Body of pancreas (tissue), 4 donors: ENCODE measurements around the gene ARID5B. TPM values are rescaled to one million over a fixed set of nuclear protein-coding genes. Genes with fewer than 3 reads are reported as not detected.

ENCODE experiments used
- ATAC-seq: fragments of 150-250 bp; one replicate; pipeline ENCODE4 v1.9.1; 2016
- DNase-seq, 4 donors: peaks; one replicate each; pipeline ENCODE4 v3.0.0-alpha.2; 2019
- H3K27ac ChIP-seq, 4 donors: fragments of 200-600 bp; sonication (generic); 1 replicate in 3 of 4; 2 replicates in 1 of 4; pipeline versions ENCODE4 v1.5.1 to v1.6.1; 2016 to 2019; ENCODE audit warnings: mild to moderate bottlenecking in 1 of 4, mixed read lengths in 1 of 4, moderate library complexity in 1 of 4
- H3K27me3 ChIP-seq, 2 donors: fragments of 200-600 bp; sonication (generic); one replicate each; pipeline ENCODE4 v1.6.0; 2016; ENCODE audit warnings: mild to moderate bottlenecking in 1 of 2
- H3K36me3 ChIP-seq, 2 donors: fragments of 200-600 bp; sonication (generic); replicated peaks in 1 of 2; 2 replicates each; pipeline ENCODE4 v1.5.1; 2016; ENCODE audit warnings: low read depth in 2 of 2; ENCODE audit not compliant: insufficient read depth in 1 of 2
- H3K4me1 ChIP-seq: fragments of 200-600 bp; sonication (generic); one replicate; pipeline ENCODE4 v1.6.0; 2016
- H3K4me3 ChIP-seq, 2 donors: fragments of 200-600 bp; sonication (generic); 1 replicate in 1 of 2; 2 replicates in 1 of 2; pipeline ENCODE4 v1.5.1; 2016 to 2019
- H3K9me3 ChIP-seq, 3 donors: fragments of 200-600 bp; sonication (generic); 1 replicate in 2 of 3; 2 replicates in 1 of 3; pipeline ENCODE4 v1.5.1; 2016
- CTCF ChIP-seq, 7 experiments: fragments of 450-650 bp in 4 of 7; fragments of 200-600 bp in 3 of 7; sonication (generic) in 3 of 7; IDR thresholded peaks; one replicate each; pipeline ENCODE4 v1.5.1; 2016 to 2019; ENCODE audit warnings: antibody characterized with exemption in 7 of 7
- POLR2A ChIP-seq, 3 donors: fragments of 450-650 bp; IDR thresholded peaks; one replicate each; pipeline ENCODE4 v1.6.1; 2016; ENCODE audit warnings: antibody characterized with exemption in 3 of 3, mild to moderate bottlenecking in 2 of 3
- WGBS, 2 donors: methylation state at CpG; one replicate each; pipeline ENCODE4 v1.1.5; 2017; 5-methylcytosine and 5-hydroxymethylcytosine counted together
- intact Hi-C: fragments of 100-400 bp; cut with DNase I; formaldehyde crosslinking; loops from one replicate; pipeline ENCODE4 v1.15.1; 2023
- total RNA-seq, 2 donors: library from RNA; depleted of rRNA; stranded (reverse); fragments of >200 nt; gene quantifications; one replicate each; pipeline ENCODE4 v1.1.0, GENCODE V29; 2016

The ARID5B gene
- total RNA-seq, 2 donors from 2014 or later, result 16.1 to 17.1 TPM

- Histone ChIP-seq H3K27ac (no peak overlapping the region), H3K4me3 (no peak overlapping the region), H3K36me3 (no peaks in the 10 kb centered on the region), H3K4me1 (no peaks in the 10 kb centered on the region), H3K27me3 (no peaks in the 10 kb centered on the region), H3K9me3 (no peaks in the 10 kb centered on the region)
- TF ChIP-seq CTCF (IDR thresholded peaks at IDR 0.05), result no peak
- TF ChIP-seq POLR2A (IDR thresholded peaks at IDR 0.05), result no peak
- WGBS, 2 donors, result 67 to 90% methylated on average over 3 of the region's 3 CpGs
- intact Hi-C loops, result no loop called here
- DNase-seq (no peak), ATAC-seq (no peak)
These were observed 86.0 kb downstream of the ARID5B start for GRCh38 chr10:61987537-61987936.

GRCh38 chr10:61987951-61988379, 86.5 kb downstream of the ARID5B start:
- WGBS, 2 donors, result 68 to 71% methylated on average over 2 of the region's 2 CpGs
- no peaks in the 10 kb centered on the region for H3K4me1 ChIP-seq
- peak overlapping the region in 1 of 4 donors; percentile 19 for H3K27ac ChIP-seq
- ATAC-seq (no peak), DNase-seq (no peak)
- TF ChIP-seq CTCF (IDR thresholded peaks at IDR 0.05) (no peak), POLR2A (IDR thresholded peaks at IDR 0.05) (no peak)
- no peaks in the 10 kb centered on the region for H3K36me3 ChIP-seq
- H3K27me3 ChIP-seq, result no peaks in the 10 kb centered on the region
- intact Hi-C loops, result no loop called here
- no peak overlapping the region for H3K4me3 ChIP-seq
- H3K9me3 ChIP-seq, result no peaks in the 10 kb centered on the region

- DNase-seq (no peak), ATAC-seq (no peak)
- Histone ChIP-seq H3K4me1 (no peaks in the 10 kb centered on the region), H3K27ac (no peak overlapping the region), H3K27me3 (no peaks in the 10 kb centered on the region), H3K36me3 (no peaks in the 10 kb centered on the region), H3K9me3 (no peaks in the 10 kb centered on the region), H3K4me3 (no peak overlapping the region)
- intact Hi-C loops, result no loop called here
- TF ChIP-seq CTCF (IDR thresholded peaks at IDR 0.05) (no peak), POLR2A (IDR thresholded peaks at IDR 0.05) (no peak)
- 88 to 92% methylated on average over 4 of the region's 4 CpGs for WGBS, 2 donors
These were observed 88.7 kb downstream of the ARID5B start for GRCh38 chr10:61989995-61990760.

GRCh38 chr10:61990761-61991135, 89.2 kb downstream of the ARID5B start:
- DNase-seq (no peak), ATAC-seq (no peak)
- WGBS, 2 donors, result 48 to 67% methylated on average over 1 of the region's 1 CpG
- H3K27me3 ChIP-seq, result no peaks in the 10 kb centered on the region
- H3K4me3 ChIP-seq, result no peak overlapping the region
- no peaks in the 10 kb centered on the region for H3K4me1 ChIP-seq
- H3K9me3 ChIP-seq, result no peaks in the 10 kb centered on the region
- intact Hi-C loops, result no loop called here
- no peak for TF ChIP-seq POLR2A (IDR thresholded peaks at IDR 0.05)
- no peak for TF ChIP-seq CTCF (IDR thresholded peaks at IDR 0.05)
- no peak overlapping the region for H3K27ac ChIP-seq
- H3K36me3 ChIP-seq, result no peaks in the 10 kb centered on the region

- H3K27ac ChIP-seq, result no peak overlapping the region
- no peaks in the 10 kb centered on the region for H3K9me3 ChIP-seq
- intact Hi-C loops, result no loop called here
- DNase-seq (no peak), ATAC-seq (no peak)
- no peaks in the 10 kb centered on the region for H3K27me3 ChIP-seq
- no peaks in the 10 kb centered on the region for H3K4me1 ChIP-seq
- H3K36me3 ChIP-seq, result no peaks in the 10 kb centered on the region
- TF ChIP-seq POLR2A (IDR thresholded peaks at IDR 0.05) (no peak), CTCF (IDR thresholded peaks at IDR 0.05) (no peak)
- H3K4me3 ChIP-seq, result no peak overlapping the region
These were observed 89.7 kb downstream of the ARID5B start for GRCh38 chr10:61991166-61991565.
